Effector CD4-positive, alpha-beta T cell (primary cell): ENCODE data around the gene PLA2G4F. TPM values are rescaled to one million over a fixed set of nuclear protein-coding genes. Genes with fewer than 3 reads are reported as not detected.

Experiments used
- DNase-seq: peaks from one replicate; pipeline ENCODE4 v3.0.0-alpha.2; 2020
- total RNA-seq: gene quantifications from one replicate; lab custom pipeline; 2026; lab: John Stamatoyannopoulos, UW

PLA2G4F gene
- total RNA-seq, result not detected

GRCh38 chr15:42156243-42156922 lies at the start of gene PLA2G4F:
Gene PLA2G4F, minus strand, starts transcription at chr15:42156636. Its CDS starts 87 bp downstream, at chr15:42156549.
- DNase-seq, result no peak

- no peak for DNase-seq
These were observed 47.5 kb upstream of the PLA2G4F start for GRCh38 chr15:42203891-42204290.

DNA sequence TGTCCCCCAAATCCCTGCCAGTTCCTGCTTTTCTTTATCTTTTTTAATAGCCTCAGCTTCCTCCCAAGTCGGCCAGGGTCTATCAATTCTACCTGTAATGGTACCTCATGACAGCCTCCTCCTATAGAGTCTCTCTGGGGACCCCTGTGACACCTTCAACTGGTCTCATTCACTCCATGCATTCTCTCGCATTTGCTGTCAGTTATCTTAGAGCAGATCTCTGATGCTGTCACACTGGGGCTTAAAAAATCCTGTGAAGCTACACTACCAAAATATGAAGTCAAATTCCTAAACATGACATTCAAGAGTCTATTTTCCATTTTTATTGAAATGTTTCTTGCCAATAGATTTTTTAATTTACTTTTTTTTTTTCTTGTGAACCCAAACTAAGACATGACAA lies 46.2 kb upstream of the PLA2G4F start:
- no peak for DNase-seq

DNA sequence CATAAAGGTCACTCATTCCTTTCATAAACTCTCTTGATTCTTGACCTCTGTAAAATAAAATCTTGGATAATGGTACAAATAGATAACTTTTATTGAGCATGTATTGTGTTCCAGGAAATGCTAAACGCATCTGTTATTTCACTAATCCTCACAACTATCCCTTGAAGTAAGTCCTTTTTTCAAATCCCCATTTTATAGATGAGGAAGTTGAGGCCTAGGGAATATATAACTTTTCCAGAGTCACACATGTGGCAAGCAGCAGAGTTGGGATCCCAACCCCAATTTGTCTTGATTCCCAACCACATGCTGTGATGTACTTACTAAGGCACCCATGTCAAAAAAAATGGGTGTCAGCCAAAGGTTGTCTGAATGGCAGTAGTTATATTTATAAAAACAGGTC lies 45.4 kb upstream of the PLA2G4F start:
- no peak for DNase-seq

DNA sequence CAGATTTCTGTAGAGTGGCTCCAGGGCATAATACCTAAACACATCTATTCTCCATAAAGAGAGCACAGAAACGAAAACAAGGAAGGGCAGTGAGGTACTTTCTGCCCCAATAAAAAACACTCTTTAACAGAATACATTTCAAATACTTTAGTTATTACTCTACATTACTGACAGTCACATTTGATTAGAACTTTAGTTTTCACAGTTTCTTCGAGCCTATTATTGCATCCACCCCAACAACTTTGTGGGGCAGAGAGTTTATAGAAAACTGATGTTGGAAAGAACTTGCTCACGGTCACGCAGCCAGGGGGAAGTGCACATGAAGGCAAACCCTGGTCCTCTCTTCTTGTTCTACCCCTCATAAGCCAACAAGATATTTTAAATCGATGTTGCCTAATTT lies 42.7 kb upstream of the PLA2G4F start:
- no peak for DNase-seq

DNA sequence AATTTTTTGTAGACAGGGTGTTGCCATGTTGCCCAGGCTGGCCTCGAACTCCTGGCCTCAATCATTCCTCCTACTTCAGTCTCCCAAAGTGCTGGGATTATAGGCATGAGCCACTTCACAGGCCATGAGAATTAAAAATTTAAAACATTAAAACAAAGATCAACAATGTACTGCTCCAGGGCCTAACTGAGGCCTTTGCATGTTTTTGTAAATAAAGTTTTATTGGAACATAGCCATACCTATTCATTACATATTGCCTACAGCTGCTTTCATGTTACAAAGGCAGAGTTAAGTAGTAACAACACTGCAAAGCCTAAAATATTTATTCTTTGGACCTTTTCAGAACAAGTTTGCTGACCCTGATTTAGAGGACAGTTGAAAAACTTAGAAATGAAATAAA lies 42.1 kb upstream of the PLA2G4F start:
- DNase-seq, result no peak

- no peak for DNase-seq
These were observed 38.1 kb upstream of the PLA2G4F start for GRCh38 chr15:42194513-42194912.

- no peak for DNase-seq
These were observed 36.9 kb upstream of the PLA2G4F start for GRCh38 chr15:42193383-42193782.

DNA sequence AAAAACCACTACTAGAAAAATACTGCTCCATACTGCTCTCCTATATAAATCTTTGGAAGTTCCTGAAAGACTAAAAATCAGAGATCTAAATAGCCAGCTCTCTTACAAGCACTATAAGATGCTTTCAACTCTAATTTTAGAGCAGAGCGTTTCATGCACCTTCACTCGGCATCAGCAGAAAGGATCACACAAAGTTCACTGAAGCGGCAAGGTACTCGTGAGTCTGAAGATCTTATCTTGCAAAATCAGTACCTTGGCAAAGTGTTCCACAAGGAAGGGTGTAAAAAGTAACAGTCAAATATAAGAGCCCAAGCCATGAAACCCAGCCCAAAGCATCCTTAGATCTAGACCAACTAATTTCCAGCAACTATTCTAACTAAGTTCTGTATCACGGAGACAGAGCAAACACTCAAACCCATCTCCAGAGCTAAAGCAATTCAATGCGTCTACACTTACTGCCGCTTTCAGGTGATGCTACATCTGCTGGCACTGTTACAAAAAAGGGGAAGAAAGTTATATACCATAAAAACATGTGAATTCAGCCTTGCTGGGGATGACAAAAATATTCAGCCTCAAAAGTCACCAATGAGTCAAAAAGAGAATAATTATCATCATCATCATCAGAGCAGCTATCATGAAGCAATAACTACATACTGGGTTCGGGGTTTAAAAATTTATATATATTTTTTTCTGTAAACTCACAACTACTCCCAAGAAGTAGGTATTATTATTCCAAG lies 35.3 kb upstream of the PLA2G4F start:
- no peak for DNase-seq

- DNase-seq, result no peak
These were observed 33.9 kb upstream of the PLA2G4F start for GRCh38 chr15:42190370-42190769.

- DNase-seq, result no peak
These were observed 29.4 kb upstream of the PLA2G4F start for GRCh38 chr15:42185801-42186200.

- no peak for DNase-seq
These were observed 28.3 kb upstream of the PLA2G4F start for GRCh38 chr15:42184736-42185135.

- no peak for DNase-seq
These were observed 27.9 kb upstream of the PLA2G4F start for GRCh38 chr15:42184296-42184695.

- DNase-seq, result no peak
These were observed 26.5 kb upstream of the PLA2G4F start for GRCh38 chr15:42182961-42183360.

GRCh38 chr15:42182328-42182886 lies 26.0 kb upstream of the PLA2G4F start:
- no peak for DNase-seq

DNA sequence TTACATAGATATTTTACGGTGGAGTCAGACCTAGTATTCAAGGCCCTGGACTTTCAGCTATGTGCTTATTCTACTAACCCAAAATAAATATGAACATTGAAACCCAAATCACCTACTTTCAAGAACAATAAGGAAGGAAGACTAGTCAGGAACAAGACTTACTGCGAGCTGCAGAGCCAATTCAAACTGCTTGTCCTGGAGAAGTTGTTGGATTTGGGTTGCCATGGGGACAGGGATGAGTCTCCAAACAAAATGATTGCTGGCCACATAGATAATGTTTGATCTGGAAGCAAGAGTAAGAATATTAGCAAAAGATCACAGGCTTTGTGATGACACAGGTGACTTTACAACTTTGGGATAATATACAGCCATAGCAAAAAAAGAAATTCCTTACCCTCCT lies 21.6 kb upstream of the PLA2G4F start:
- DNase-seq, result no peak

DNA sequence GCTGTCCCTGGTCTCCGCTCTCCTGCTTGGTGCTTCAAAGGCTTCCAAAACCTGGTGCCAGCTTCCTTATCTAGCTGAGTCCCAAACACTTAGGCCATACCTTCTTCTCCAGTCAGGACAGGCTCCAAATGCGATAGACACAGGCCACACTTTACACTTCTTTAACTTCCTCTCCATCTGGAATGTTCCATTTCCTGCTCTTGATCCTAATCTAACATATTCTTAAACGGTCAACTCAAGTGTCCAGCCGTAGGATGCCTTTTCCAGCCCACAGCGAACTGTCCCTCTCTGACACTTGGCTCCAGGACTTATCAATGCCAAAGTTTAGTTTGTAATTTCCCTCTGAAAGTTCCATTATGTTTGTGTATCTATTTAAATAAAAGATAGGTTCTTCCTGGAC lies 19.2 kb upstream of the PLA2G4F start:
- DNase-seq, result no peak

GRCh38 chr15:42172475-42172874 lies 16.0 kb upstream of the PLA2G4F start:
- DNase-seq, result no peak

GRCh38 chr15:42171795-42172194 lies 15.4 kb upstream of the PLA2G4F start:
- DNase-seq, result no peak

GRCh38 chr15:42171122-42171521 lies 14.7 kb upstream of the PLA2G4F start:
- DNase-seq, result no peak

- no peak for DNase-seq
These were observed 9.9 kb upstream of the PLA2G4F start for GRCh38 chr15:42166225-42166940.

DNA sequence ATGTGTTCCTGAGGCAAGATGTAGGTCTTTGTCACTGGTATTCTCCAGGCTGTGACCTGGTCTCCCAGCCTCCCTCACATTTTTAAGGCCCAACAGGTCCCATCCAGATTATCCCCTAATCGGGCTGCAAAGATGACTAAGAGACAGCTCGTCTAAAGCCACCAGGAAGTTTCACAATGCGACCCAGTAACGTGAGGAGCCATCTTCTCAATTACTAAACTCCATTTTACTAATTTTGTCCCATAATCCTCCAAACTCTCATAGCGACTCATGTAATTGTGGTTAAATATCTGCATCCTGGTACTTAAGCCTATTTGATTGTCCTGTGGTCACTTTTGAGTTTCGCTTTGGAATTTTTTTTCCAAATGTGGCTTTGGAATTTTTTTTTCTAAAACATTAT lies 8.7 kb upstream of the PLA2G4F start:
- DNase-seq, result no peak

DNA sequence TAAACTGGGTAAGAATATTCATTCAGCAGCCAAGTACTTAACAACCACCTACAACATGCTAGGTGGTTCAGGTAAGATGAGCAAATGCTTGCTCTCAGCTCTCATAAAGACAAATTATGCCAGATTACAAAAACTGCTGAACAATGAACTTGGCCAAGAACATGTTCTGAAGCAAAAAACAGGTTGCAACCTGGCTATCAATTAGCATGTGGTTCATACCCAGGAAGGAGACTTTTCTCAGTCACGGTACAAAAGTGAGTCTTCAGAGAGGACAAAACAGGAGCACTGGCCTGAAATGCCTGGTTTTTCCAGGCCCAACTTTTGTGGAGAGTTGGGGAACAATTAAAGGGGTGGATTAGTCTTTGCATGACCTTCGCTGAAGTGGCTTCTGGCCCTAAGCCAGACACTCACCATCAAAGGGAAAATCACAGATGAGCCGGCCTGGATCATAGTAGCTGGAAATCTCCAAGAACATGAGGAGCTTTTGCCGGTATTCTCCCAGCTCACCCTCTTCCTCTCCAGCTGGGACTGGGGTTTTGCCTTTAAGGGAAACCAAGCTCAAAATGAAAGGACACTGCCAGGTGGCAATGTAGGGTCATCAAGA lies 7.6 kb upstream of the PLA2G4F start:
- DNase-seq, result no peak
